K562 (cell line): ENCODE results near the gene BFSP2. TPM values are rescaled to one million over a fixed set of nuclear protein-coding genes. Genes with fewer than 3 reads are reported as not detected.

Experiments used
- ATAC-seq: fragments of 200-7000 bp; cut with Tn5 transposase; 3 replicates; pipeline ENCODE4 v1.9.1; 2020; ENCODE audit warnings: moderate library complexity
- BruUV-seq: library from RNA; stranded (reverse); fragments of 400-500 nt; replicated peaks from 2 replicates; lab custom pipeline; 2021; lab: Mats Ljungman, UMichigan
- CTCF ChIA-PET: fragments of 300-600 bp; formaldehyde crosslinking; extraction: SDS; loops from one replicate; lab custom pipeline; 2021; ENCODE audit warnings: low intra/inter-chr PET ratio; lab: Yijun Ruan, JAX
- POLR2A ChIA-PET: fragments of 300-600, 350-650 bp; sonication (Branson Sonifier 250); formaldehyde crosslinking; extraction: SDS; loops from one replicate; lab custom pipeline; 2021; ENCODE audit warnings: antibody characterized with exemption, inconsistent platforms; lab: Yijun Ruan, JAX
- DNase-seq, 4 experiments: peaks; one replicate each; pipeline versions ENCODE4 v3.0.0 to v3.0.0-alpha.2; 2011 to 2018; ENCODE audit warnings: low spot score in 3 of 4, mixed read lengths in 3 of 4; ENCODE audit errors: extremely low read depth in 1 of 4
- FAIRE-seq: peaks from 2 replicates; lab custom pipeline; 2011; peaks lifted over from hg19 to GRCh38; lab: Jason Lieb, UNC
- H2AFZ ChIP-seq: 2 replicates; pipeline ENCODE4 v1.6.0; 2011; ENCODE audit warnings: low read depth, low read length, control low read depth, inconsistent platforms
- H3K27ac ChIP-seq: fragments of 200-600 bp; 3 replicates; pipeline ENCODE4 v1.8.0; 2011; ENCODE audit warnings: low read depth, mild to moderate bottlenecking, control low read depth, inconsistent platforms, low read length, moderate library complexity, mixed read lengths; ENCODE audit errors: extremely low read depth
- H3K27me3 ChIP-seq, 2 experiments: fragments of 300-600 bp in 1 of 2; 2 replicates in 1 of 2; 3 replicates in 1 of 2; pipeline versions ENCODE4 v1.6.0 to v1.8.0; 2011; ENCODE audit warnings: inconsistent platforms in 2 of 2, low read length in 2 of 2, mild to moderate bottlenecking in 1 of 2, mixed read lengths in 1 of 2, moderate library complexity in 1 of 2; ENCODE audit not compliant: control insufficient read depth in 2 of 2, insufficient read depth in 2 of 2
- H3K36me3 ChIP-seq: fragments of 300-600 bp; 3 replicates; pipeline ENCODE4 v1.8.0; 2011; ENCODE audit warnings: mild to moderate bottlenecking, low read length, inconsistent platforms; ENCODE audit not compliant: control insufficient read depth, insufficient read depth
- H3K4me1 ChIP-seq, 2 experiments: fragments of 200-600 bp in 1 of 2; replicated peaks in 1 of 2; 2 replicates in 1 of 2; 3 replicates in 1 of 2; pipeline versions ENCODE4 v1.5.1 to v1.8.0; 2011; ENCODE audit warnings: inconsistent platforms in 2 of 2, low read length in 2 of 2, mild to moderate bottlenecking in 1 of 2, mixed read lengths in 1 of 2, moderate library complexity in 1 of 2; ENCODE audit not compliant: control insufficient read depth in 2 of 2, insufficient read depth in 2 of 2
- H3K4me2 ChIP-seq: 2 replicates; pipeline ENCODE4 v1.6.1; 2011; ENCODE audit warnings: low read length, control low read depth, inconsistent platforms, mixed read lengths; ENCODE audit not compliant: insufficient read depth
- H3K4me3 ChIP-seq: fragments of 200-600 bp; sonication (generic), shearing (Covaris generic); 2 replicates; pipeline ENCODE4 v1.5.1; 2016; ENCODE audit warnings: control low read depth, inconsistent platforms
- H3K79me2 ChIP-seq: fragments of 200-600 bp; 3 replicates; pipeline ENCODE4 v1.8.0; 2011; ENCODE audit warnings: low read length, inconsistent platforms; ENCODE audit not compliant: control insufficient read depth, insufficient read depth
- H3K9ac ChIP-seq, 2 experiments: 2 replicates each; pipeline versions ENCODE4 v1.6.0 to v1.6.1; 2011; ENCODE audit warnings: low read depth in 2 of 2, low read length in 2 of 2, control low read depth in 1 of 2, inconsistent platforms in 1 of 2, mild to moderate bottlenecking in 1 of 2, mixed read lengths in 1 of 2; ENCODE audit not compliant: insufficient read depth in 1 of 2
- H3K9me1 ChIP-seq: one replicate; pipeline ENCODE4 v1.6.0; 2011; ENCODE audit warnings: inconsistent platforms, mild to moderate bottlenecking, low read length, moderate library complexity; ENCODE audit not compliant: control insufficient read depth, insufficient read depth
- H3K9me3 ChIP-seq: replicated peaks from 2 replicates; pipeline ENCODE4 v1.5.1; 2011; ENCODE audit warnings: low read depth, low read length, inconsistent platforms; ENCODE audit not compliant: control insufficient read depth, insufficient read depth
- H4K20me1 ChIP-seq: replicated peaks from 2 replicates; pipeline ENCODE4 v1.6.1; 2011; ENCODE audit warnings: low read length, inconsistent platforms, mixed read lengths; ENCODE audit not compliant: control insufficient read depth, insufficient read depth
- NRF1 ChIP-seq, 2 experiments: fragments of 450-650 bp; IDR thresholded peaks in 1 of 2; conservative IDR thresholded peaks in 1 of 2; 2 replicates each; pipeline ENCODE4 v1.6.1; 2014; ENCODE audit warnings: mild to moderate bottlenecking in 2 of 2
- SMAD1 ChIP-seq: fragments of 150-350 bp; IDR thresholded peaks from 2 replicates; pipeline ENCODE4 v1.6.1; 2014; ENCODE audit warnings: low read length, low read depth; ENCODE audit not compliant: partially characterized antibody
- ZNF12 ChIP-seq: sonication (generic); formaldehyde crosslinking; IDR thresholded peaks from 2 replicates; pipeline ENCODE4 v1.4.0; 2020; ENCODE audit warnings: mild to moderate bottlenecking, missing genetic modification reagents
- WGBS: fragments of 100-300 bp; shearing (Covaris generic); methylation state at CpG from one replicate; pipeline ENCODE4 v1.1.6; 2016; ENCODE audit warnings: low coverage, mixed read lengths; ENCODE audit not compliant: insufficient coverage; ENCODE audit errors: missing lambda C conversion rate; 5-methylcytosine and 5-hydroxymethylcytosine counted together
- in situ Hi-C: fragments of 300-500 bp; cut with MboI; formaldehyde crosslinking; loops from 4 replicates; pipeline ENCODE4 v1.15.0; 2018; ENCODE audit warnings: inconsistent platforms, mixed read lengths
- intact Hi-C: fragments of 100-400 bp; cut with micrococcal nuclease; formaldehyde crosslinking; loops from 2 replicates; pipeline ENCODE4 v1.14.2; 2022
- polyA plus RNA-seq, 8 experiments: library from polyadenylated mRNA; depleted of rRNA in 4 of 8; stranded (reverse) in 5 of 8; unstranded in 3 of 8; fragments of >200 nt; fragmentation: Nextera tagmentation in 2 of 8; fragmentation: Illumina TruSeq in 1 of 8; extraction: Ambion mirVana in 2 of 8; extraction: Trizol in 1 of 8; gene quantifications; 2 replicates each; pipeline versions ENCODE4 v1.2.1 to v1.2.3, GENCODE V29; 2011 to 2014; ENCODE audit warnings: inconsistent platforms in 1 of 8, missing spikeins in 1 of 8
- total RNA-seq, 7 experiments: library from RNA; depleted of rRNA in 6 of 7; stranded (reverse); fragments of >200 nt in 6 of 7; fragmentation: Illumina TruSeq in 2 of 7; extraction: Trizol in 2 of 7; gene quantifications; 2 replicates each; pipeline versions ENCODE4 v1.2.1 to v1.2.3, GENCODE V29; 2011 to 2021; ENCODE audit warnings: low replicate concordance in 1 of 7
- TF ChIP-seq, protein P1 (sequence below): sonication (generic); formaldehyde crosslinking; IDR thresholded peaks from 2 replicates; pipeline ENCODE4 v1.8.0; 2022; ENCODE audit warnings: mild to moderate bottlenecking, missing genetic modification reagents
- TF ChIP-seq, protein P2 (sequence below): sonication (generic); formaldehyde crosslinking; IDR thresholded peaks from 2 replicates; pipeline ENCODE4 v1.8.1; 2022; ENCODE audit warnings: missing genetic modification reagents

The BFSP2 gene
- total and polyA plus RNA-seq, 9 of the 15 experiments (the other 6 are each of a cell fraction or from before 2014, with no cell fraction given), result not detected

DNA sequence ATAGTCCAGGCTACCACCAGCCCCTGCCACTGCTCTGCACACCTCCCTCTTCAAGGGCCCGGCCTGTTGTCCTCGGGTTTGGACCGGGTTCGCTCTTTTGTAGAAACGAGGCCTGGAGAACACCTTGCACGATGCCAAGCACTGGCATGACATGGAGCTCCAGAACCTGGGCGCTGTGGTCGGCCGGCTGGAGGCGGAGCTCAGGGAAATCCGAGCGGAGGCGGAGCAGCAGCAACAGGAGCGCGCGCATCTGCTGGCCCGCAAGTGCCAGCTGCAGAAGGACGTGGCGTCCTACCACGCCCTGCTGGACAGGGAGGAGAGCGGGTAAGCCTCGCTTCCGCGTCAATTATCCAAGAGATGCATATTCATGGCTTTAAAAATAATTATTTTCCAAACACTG is 72.4 kb downstream of the BFSP2 start:
- no TSS peak for BruUV-seq
- no peak overlapping the region for H2AFZ ChIP-seq
- intact Hi-C loops (no loop called here), in situ Hi-C loops (no loop called here)
- 1% methylated on average over 22 of the region's 24 CpGs for WGBS
- ChIA-PET POLR2A (interaction anchor here (1.2 kb wide), 1 partner anchor 17 kb away, joined by 3 read pairs; no protein-coding TSS in a partner anchor), CTCF (no interaction called here)
- H3K36me3 ChIP-seq, result no peaks in the 10 kb centered on the region
- no peak overlapping the region for H3K4me2 ChIP-seq
- no peak for FAIRE-seq
- no peak overlapping the region for H3K9ac ChIP-seq
- H3K4me3 ChIP-seq, result no peak overlapping the region
- TF ChIP-seq NRF1 (conservative IDR thresholded peaks at IDR 0.05 in 1 of 2, IDR thresholded peaks at IDR 0.05 in 1 of 2), result peak; percentile 47
- TF ChIP-seq, protein P1, sequence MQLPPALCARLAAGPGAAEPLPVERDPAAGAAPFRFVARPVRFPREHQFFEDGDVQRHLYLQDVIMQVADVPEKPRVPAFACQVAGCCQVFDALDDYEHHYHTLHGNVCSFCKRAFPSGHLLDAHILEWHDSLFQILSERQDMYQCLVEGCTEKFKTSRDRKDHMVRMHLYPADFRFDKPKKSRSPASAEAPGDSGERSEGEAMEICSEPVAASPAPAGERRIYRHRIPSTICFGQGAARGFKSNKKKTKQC (CRISPR knock-in tag), result no peak
- TF ChIP-seq SMAD1, result no peak
- no peak for TF ChIP-seq ZNF12 (CRISPR knock-in tag)
- TF ChIP-seq, protein P2, sequence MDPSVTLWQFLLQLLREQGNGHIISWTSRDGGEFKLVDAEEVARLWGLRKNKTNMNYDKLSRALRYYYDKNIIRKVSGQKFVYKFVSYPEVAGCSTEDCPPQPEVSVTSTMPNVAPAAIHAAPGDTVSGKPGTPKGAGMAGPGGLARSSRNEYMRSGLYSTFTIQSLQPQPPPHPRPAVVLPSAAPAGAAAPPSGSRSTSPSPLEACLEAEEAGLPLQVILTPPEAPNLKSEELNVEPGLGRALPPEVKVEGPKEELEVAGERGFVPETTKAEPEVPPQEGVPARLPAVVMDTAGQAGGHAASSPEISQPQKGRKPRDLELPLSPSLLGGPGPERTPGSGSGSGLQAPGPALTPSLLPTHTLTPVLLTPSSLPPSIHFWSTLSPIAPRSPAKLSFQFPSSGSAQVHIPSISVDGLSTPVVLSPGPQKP (CRISPR knock-in tag), result no peak
- H3K27me3 ChIP-seq, result peaks cover 0 to 22% of the 10 kb centered on the region in 2 experiments; a peak in 3 of 5 replicates
- H3K79me2 ChIP-seq, result no peaks in the 10 kb centered on the region
- DNase-seq, result no peak
- peaks cover 0 to 4% of the 10 kb centered on the region in 2 experiments; a peak in 1 of 5 replicates for H3K4me1 ChIP-seq
- no peak overlapping the region for H3K27ac ChIP-seq
- no peaks in the 10 kb centered on the region for H4K20me1 ChIP-seq
- H3K9me3 ChIP-seq, result no peaks in the 10 kb centered on the region
- H3K9me1 ChIP-seq, result no peaks in the 10 kb centered on the region
- no peak for ATAC-seq
